Naive B cell (primary cell): ENCODE measurements around the gene TMED1. TPM values are rescaled to one million over a fixed set of nuclear protein-coding genes. Genes with fewer than 3 reads are reported as not detected.
"Not testable (repeated sequence)": the region's sequence is repeated elsewhere in the genome, so short reads cannot be mapped to it uniquely, and the experiment has no call there.

Experiments used
- ATAC-seq, 2 donors: fragments of 150-1000 bp; cut with Tn5 transposase; 2 replicates each; pipeline ENCODE4 v1.10.0; 2021; ENCODE audit warnings: low read depth in 2 of 2, mild to moderate bottlenecking in 2 of 2, moderate library complexity in 2 of 2
- DNase-seq: peaks from one replicate; pipeline ENCODE4 v3.0.0; 2022
- H3K27ac Mint-ChIP-seq, 6 donors: one replicate each; pipeline ENCODE4 v1.8.0; 2020 to 2022; ENCODE audit warnings: mild to moderate bottlenecking in 6 of 6, mixed read lengths in 6 of 6, moderate library complexity in 5 of 6, inconsistent platforms in 2 of 6
- H3K27me3 Mint-ChIP-seq, 3 donors: one replicate each; pipeline ENCODE4 v1.8.0; 2021 to 2022; ENCODE audit warnings: mixed read lengths in 3 of 3, mild to moderate bottlenecking in 1 of 3
- H3K36me3 Mint-ChIP-seq, 2 donors: one replicate each; pipeline ENCODE4 v1.8.0; 2020 to 2022; ENCODE audit warnings: mixed read lengths in 2 of 2, inconsistent platforms in 1 of 2, mild to moderate bottlenecking in 1 of 2
- H3K4me1 Mint-ChIP-seq, 3 donors: one replicate each; pipeline ENCODE4 v1.8.0; 2020 to 2022; ENCODE audit warnings: mixed read lengths in 3 of 3, inconsistent platforms in 1 of 3, mild to moderate bottlenecking in 1 of 3, moderate library complexity in 1 of 3
- H3K4me3 Mint-ChIP-seq, 8 donors: one replicate each; pipeline ENCODE4 v1.8.0; 2020 to 2022; ENCODE audit warnings: mild to moderate bottlenecking in 8 of 8, mixed read lengths in 8 of 8, moderate library complexity in 8 of 8, inconsistent platforms in 2 of 8
- H3K9me3 Mint-ChIP-seq, 7 donors: one replicate each; pipeline ENCODE4 v1.8.0; 2020 to 2022; ENCODE audit warnings: mixed read lengths in 7 of 7, mild to moderate bottlenecking in 5 of 7, inconsistent platforms in 2 of 7, moderate library complexity in 1 of 7
- polyA plus RNA-seq, 6 donors: library from polyadenylated mRNA; unstranded; fragments of 300-500 nt; fragmentation: Illumina TruSeq; gene quantifications; one replicate each; pipeline ENCODE4 v1.2.3, GENCODE V29; 2021; ENCODE audit warnings: low read depth in 6 of 6

The TMED1 gene
- polyA plus RNA-seq, 6 donors from 2014 or later: 17.4 to 25.8 (median 22.3) TPM

DNA sequence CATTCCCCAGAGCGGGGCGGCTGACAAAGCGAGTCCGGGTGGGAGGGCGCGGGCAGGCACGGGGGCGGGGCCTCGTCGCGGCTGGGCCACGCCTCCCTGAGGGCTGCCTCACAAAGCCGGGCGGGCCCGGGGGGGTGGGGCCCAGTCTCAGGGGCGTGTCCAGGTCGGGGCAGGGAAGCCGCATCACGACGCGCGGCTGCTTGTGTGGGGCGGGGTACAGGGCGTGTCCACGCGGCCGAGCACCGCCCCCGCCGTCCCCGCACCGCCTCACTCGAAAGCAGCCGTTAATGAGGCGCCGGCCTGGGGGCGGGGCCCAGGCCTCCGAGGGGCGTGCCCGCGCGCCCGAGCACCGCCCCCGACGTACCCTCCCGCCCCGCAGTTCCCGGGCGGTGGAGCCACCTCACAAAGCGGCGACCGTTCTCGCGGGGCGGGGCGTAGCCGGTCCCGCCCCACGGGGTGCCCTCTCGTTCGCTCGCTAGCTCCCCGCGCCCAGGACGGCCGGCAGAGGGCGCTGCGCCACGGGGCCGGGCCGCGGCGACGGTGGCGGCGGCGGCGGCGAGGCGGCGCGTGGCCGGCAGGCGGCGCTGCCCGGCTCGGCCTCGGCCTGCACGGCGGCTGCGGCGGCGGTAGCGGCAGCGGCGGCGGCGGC, 35.1 kb upstream of the TMED1 start, which contains the start of gene CARM1:
Gene CARM1 (plus strand): TSS at position 599 of the 649 bp plus-strand sequence. CDS start 150 bp downstream, outside the sequence.
- H3K4me1 Mint-ChIP-seq: peaks cover 31 to 50% (median 44%) of the 10 kb centered on the region in 3 donors
- no peaks in the 10 kb centered on the region for H3K36me3 Mint-ChIP-seq
- H3K4me3 Mint-ChIP-seq: peak within 1 kb of the TSS; percentile 78 to 94 (median 90)
- no peaks in the 10 kb centered on the region for H3K9me3 Mint-ChIP-seq
- H3K27ac Mint-ChIP-seq: peak within 1 kb of the TSS; percentile 32 to 95 (median 86)
- DNase-seq: peak; percentile 99
- no peaks in the 10 kb centered on the region for H3K27me3 Mint-ChIP-seq
- peak; percentile 78 to 81 for ATAC-seq

DNA sequence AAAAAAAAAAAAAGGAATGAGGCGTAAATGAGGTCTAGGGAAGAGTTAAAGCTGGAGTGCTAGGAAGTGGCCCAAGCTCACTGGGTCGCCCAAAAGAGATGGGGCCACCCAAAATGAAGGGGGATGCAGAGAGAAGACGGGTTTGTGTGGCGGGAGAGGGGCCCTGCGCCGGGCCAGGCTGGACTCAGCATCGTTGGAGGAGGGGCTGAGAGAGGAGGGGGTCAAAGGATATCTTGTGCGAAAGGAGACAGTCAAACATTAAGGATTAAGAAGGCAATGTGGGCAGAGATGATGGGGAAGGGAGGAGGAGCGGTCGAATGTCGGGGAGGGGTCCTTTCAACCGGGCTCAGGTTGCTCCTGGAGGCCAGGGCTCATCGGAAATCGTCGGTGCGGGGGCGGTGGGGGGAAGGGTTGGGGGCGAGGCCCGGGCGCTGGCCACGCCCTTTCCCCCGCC, 34.5 kb upstream of the TMED1 start:
- DNase-seq (no peak), ATAC-seq (no peak)
- Mint-ChIP-seq H3K27me3 (no peaks in the 10 kb centered on the region), H3K27ac (peak overlapping the region; percentile 32 to 95 (median 86)), H3K9me3 (no peaks in the 10 kb centered on the region), H3K4me1 (peaks cover 31 to 50% (median 44%) of the 10 kb centered on the region in 3 donors), H3K4me3 (peak overlapping the region; percentile 78 to 92 (median 88)), H3K36me3 (no peaks in the 10 kb centered on the region)

DNA sequence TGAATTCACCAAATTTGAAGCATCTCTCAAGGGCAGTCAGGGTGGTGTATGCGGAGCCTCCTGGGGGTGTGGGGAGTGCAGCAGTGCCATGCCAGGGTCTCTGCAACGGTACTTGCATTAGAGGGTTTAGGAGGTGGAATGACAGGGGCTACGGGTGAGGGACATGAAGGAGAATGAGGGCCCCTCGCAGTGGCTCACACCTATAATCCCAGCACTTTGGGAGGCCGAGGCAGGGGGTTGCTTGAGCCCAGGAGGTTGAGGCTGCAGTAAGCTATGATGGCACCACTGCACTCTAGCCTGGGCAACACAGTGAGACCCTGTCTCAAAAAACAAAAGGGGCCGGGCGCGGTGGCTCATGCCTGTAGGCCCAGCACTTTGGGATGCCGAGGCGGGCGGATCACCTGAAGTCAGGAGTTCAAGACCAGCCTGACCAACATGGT, 33.9 kb upstream of the TMED1 start:
- H3K27me3 Mint-ChIP-seq, DNase-seq, H3K36me3 Mint-ChIP-seq, ATAC-seq, H3K9me3 Mint-ChIP-seq: not testable (repeated sequence)
- Mint-ChIP-seq H3K4me3 (peak overlapping the region; percentile 24 to 92 (median 84)), H3K4me1 (peaks cover 31 to 50% (median 44%) of the 10 kb centered on the region in 3 donors), H3K27ac (peak overlapping the region in 3 of 6 donors; percentile 15 to 81 (median 78))

DNA sequence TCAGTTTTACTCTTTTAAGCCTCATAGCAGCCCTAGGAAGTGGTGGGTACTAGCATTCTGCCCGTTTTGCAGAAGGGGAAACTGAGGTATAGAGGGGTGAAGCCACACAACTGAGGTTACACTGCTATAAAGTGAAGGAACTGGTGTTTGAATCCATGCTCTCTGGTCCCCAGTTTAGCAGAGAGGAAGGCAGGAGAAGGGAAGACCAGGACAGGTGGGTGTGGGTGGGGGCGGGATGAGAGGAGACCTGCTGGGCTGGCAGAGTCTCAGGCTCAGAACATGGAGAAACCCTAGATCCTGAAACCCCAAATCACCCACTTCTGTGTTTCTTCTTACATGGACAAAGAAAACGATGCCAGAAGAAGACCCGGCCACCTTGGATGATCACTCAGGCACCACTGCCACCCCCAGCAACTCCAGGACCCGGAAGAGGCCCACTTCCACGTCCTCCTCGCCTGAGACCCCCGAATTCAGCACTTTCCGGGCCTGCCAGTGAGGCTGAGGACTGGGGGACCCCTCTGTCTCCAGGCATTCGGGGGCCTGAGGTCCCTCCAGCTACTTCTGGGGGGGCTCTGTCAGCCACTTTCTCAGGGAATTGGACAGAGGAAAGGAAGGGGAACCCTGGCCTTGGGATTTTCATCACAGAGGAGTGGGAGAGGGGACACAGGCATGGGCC, 33.0 kb upstream of the TMED1 start:
- no peaks in the 10 kb centered on the region for H3K9me3 Mint-ChIP-seq
- DNase-seq (no peak), ATAC-seq (no peak)
- no peaks in the 10 kb centered on the region for H3K36me3 Mint-ChIP-seq
- peak overlapping the region in 3 of 6 donors; percentile 25 to 91 (median 38) for H3K27ac Mint-ChIP-seq
- H3K4me3 Mint-ChIP-seq: peak overlapping the region in 6 of 8 donors; percentile 3 to 91 (median 76)
- no peaks in the 10 kb centered on the region for H3K27me3 Mint-ChIP-seq
- peaks cover 38 to 57% (median 51%) of the 10 kb centered on the region in 3 donors for H3K4me1 Mint-ChIP-seq

DNA sequence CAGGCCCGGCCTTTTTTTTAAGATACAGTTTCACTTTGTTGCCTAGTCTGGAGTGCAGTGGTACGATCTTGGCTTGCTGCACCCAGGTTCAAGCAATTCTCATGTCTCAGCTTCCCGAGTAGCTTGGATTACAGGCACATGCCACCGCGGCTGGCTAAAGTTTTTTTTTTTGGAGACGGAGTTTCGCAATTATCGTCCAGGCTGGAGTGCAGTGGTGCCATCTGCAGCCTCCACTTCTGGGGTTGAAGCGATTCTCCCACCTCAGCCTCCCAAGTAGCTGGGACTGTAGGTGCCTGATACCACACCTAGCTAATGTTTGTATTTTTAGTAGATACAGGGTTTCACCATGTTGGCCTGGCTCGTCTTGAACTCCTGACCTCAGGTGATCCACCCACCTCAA, 30.5 kb upstream of the TMED1 start:
- Mint-ChIP-seq H3K4me1 (peaks cover 32 to 53% (median 45%) of the 10 kb centered on the region in 3 donors), H3K36me3 (no peaks in the 10 kb centered on the region), H3K4me3 (peak overlapping the region in 1 of 8 donors; percentile 19), H3K27me3 (no peaks in the 10 kb centered on the region), H3K9me3 (no peaks in the 10 kb centered on the region), H3K27ac (peak overlapping the region in 1 of 6 donors; percentile 65)
- ATAC-seq (no peak), DNase-seq (no peak)

DNA sequence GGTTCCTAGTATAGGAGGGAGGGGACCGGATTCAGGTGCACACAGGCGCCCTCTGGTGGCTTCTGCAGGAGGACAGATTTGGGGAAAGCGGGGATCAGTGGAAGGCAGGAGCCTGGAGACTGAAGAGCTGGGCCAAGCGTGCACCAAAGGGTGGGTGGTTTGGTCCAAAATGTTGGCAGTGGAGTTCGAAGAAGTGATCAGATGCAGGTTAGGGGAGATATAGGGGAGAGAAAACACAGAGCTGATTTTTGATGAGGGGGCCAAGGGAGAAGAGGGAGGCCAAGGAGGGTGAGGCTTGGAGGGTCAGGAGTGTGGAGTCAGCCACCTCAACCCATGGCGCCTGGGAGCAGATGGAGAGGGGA, 28.5 kb upstream of the TMED1 start:
- peak; percentile 44 to 56 for ATAC-seq
- Mint-ChIP-seq H3K9me3 (no peaks in the 10 kb centered on the region), H3K27me3 (no peaks in the 10 kb centered on the region), H3K4me3 (peak overlapping the region in 6 of 8 donors; percentile 0 to 84 (median 46)), H3K27ac (peak overlapping the region in 4 of 6 donors; percentile 1 to 89 (median 44)), H3K36me3 (no peaks in the 10 kb centered on the region), H3K4me1 (peaks cover 24 to 44% (median 33%) of the 10 kb centered on the region in 3 donors)
- DNase-seq: peak; percentile 67

DNA sequence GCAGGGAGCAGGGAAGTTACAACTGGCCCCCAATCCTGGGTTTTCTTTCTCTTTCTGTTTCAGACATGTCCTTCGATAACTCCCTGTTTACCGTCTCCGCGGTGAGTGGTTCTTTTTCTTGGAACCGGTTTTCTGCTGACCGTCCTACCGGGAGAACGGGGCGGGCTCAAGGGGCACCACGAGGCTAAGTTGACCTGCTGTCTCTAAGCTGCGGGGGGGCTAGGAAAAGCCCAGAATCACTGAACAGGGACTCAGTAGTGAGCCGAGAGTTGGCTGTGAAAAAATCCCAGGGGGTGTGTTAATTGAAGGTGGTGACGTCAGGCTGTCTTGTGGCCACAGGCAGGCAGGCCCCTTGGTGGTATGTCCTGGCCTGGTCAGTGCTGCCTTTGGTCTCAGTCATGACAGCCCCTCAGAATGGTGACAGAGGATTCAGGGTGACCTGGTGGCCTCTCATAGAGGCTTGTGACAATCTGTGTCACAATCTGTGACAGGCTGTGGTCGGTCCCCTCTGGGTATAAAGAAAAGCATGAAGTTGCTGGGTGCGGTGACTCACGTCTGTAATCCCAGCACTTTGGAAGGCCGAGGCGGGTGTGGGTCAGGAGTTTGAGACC, 27.2 kb upstream of the TMED1 start:
- H3K4me1 Mint-ChIP-seq: peaks cover 19 to 35% (median 21%) of the 10 kb centered on the region in 3 donors
- peak overlapping the region in 4 of 6 donors; percentile 34 to 92 (median 71) for H3K27ac Mint-ChIP-seq
- no peak for DNase-seq
- no peaks in the 10 kb centered on the region for H3K9me3 Mint-ChIP-seq
- no peak for ATAC-seq
- peak overlapping the region in 1 of 8 donors; percentile 47 for H3K4me3 Mint-ChIP-seq
- H3K36me3 Mint-ChIP-seq: no peaks in the 10 kb centered on the region
- H3K27me3 Mint-ChIP-seq: no peaks in the 10 kb centered on the region

DNA sequence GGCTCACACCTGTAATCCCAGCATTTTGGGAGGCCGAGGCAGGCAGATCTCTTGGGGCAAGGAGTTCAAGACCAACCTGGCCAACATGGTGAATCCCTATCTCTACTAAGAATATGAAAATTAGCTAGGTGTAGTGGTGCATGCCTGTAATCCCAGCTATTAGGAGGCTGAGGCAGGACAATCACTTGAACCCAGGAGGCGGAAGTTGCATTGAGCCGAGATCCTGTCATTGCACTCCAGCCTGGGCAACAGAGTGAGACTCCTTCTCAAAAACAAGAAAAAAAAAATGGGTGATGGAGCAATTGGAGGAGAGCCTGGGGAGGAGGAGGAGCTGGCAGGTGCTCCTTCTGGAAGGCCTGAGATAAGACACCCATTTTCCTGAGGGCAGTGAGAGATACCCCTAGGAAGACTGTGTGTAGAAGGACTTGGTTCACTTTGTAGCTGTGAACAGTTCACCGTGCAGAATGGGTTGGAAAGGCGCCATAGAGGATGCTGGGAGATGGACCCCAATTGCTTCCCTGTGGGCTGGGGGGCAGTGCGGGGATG, 26.6 kb upstream of the TMED1 start:
- peaks cover 14 to 31% (median 16%) of the 10 kb centered on the region in 3 donors for H3K4me1 Mint-ChIP-seq
- DNase-seq (no peak), ATAC-seq (no peak)
- no peaks in the 10 kb centered on the region for H3K9me3 Mint-ChIP-seq
- H3K27me3 Mint-ChIP-seq: no peaks in the 10 kb centered on the region
- peak overlapping the region in 1 of 8 donors; percentile 81 for H3K4me3 Mint-ChIP-seq
- no peaks in the 10 kb centered on the region for H3K36me3 Mint-ChIP-seq
- H3K27ac Mint-ChIP-seq: peak overlapping the region in 1 of 6 donors; percentile 34

DNA sequence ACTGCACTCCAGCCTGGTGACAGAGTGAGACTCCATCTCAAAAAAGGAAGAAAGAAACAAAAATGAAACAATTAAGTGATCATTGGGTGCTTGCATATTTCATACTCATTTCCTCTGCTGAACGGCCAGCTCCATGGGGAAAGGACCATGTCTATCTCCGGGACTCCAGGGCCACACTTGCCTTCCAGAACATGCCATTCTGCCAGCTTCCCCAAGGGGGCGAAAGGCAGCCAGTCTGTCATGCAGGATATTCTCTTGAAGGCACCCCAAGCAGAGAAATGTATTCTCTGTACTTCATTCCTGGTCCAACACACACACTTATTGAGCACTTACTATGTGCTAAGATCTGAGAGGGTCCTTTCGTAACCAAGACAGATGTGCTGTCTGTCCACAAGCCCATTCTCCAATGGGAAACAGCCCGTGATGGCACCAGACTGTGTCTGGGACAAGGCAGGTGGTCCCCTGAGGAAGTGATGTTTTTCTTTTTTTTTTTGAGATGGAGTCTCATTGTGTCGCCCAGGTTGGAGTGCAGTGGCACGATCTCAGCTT, 25.2 kb upstream of the TMED1 start:
- no peaks in the 10 kb centered on the region for H3K9me3 Mint-ChIP-seq
- no peak overlapping the region for H3K27ac Mint-ChIP-seq
- H3K27me3 Mint-ChIP-seq: no peaks in the 10 kb centered on the region
- ATAC-seq: peak; percentile 26 to 48
- no peak for DNase-seq
- H3K36me3 Mint-ChIP-seq: no peaks in the 10 kb centered on the region
- H3K4me1 Mint-ChIP-seq: peaks cover 14 to 24% (median 15%) of the 10 kb centered on the region in 3 donors
- H3K4me3 Mint-ChIP-seq: no peak overlapping the region

DNA sequence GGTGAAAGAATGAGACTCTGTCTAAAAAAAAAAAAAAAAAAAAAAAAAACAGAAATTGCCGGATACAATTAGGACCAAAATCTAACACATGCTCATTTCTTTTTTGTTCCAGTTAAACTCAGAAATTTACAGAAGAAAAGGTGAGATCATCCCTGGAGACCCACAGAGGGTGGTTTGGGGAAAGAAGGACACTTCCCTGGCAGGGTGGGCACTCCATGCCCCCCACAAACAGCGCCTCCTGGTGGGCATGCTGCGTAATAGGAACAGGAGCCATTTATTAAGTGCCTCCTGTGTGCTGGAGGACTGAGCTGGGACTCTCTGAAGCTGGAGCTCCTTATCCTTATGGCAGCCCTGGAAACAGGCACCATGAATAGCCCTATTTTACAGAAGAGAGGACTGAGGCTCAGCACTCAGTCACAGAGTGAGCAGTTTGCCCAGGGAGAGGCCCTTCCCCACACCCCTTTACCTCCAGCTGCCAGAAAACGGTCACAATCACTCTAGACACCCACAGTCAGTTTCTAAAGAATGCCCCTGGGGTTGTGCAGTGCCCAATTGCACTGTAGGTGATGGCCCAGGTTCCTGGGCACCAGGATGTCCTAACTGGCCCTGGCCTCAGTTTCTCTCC, 22.3 kb upstream of the TMED1 start:
- H3K9me3 Mint-ChIP-seq: no peaks in the 10 kb centered on the region
- peaks cover 3 to 10% (median 4%) of the 10 kb centered on the region in 3 donors for H3K4me1 Mint-ChIP-seq
- H3K27ac Mint-ChIP-seq: peak overlapping the region in 1 of 6 donors; percentile 53
- DNase-seq: no peak
- no peaks in the 10 kb centered on the region for H3K27me3 Mint-ChIP-seq
- ATAC-seq: no peak
- no peaks in the 10 kb centered on the region for H3K36me3 Mint-ChIP-seq
- H3K4me3 Mint-ChIP-seq: no peak overlapping the region

DNA sequence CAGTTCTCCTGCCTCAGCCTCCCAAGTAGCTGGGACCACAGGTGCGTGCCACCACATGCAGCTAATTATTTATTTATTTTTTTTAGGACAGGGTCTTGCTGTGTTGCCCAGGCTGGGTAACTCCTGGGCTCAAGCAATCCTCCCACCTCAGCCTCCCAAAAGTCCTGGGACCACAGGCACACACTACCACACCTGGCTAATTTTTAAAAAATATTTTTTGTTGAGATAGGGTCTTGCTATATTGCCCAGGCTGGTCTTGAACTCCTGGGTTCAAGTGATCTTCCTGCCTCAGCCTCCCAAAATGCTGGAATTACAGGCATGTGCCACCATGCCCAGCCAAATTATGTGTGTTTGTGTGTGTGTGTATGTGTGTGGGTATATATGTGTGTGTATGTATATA, 20.9 kb upstream of the TMED1 start:
- not testable (repeated sequence) for ATAC-seq, H3K27me3 Mint-ChIP-seq, H3K27ac Mint-ChIP-seq, H3K9me3 Mint-ChIP-seq, H3K36me3 Mint-ChIP-seq, H3K4me1 Mint-ChIP-seq, H3K4me3 Mint-ChIP-seq, DNase-seq

DNA sequence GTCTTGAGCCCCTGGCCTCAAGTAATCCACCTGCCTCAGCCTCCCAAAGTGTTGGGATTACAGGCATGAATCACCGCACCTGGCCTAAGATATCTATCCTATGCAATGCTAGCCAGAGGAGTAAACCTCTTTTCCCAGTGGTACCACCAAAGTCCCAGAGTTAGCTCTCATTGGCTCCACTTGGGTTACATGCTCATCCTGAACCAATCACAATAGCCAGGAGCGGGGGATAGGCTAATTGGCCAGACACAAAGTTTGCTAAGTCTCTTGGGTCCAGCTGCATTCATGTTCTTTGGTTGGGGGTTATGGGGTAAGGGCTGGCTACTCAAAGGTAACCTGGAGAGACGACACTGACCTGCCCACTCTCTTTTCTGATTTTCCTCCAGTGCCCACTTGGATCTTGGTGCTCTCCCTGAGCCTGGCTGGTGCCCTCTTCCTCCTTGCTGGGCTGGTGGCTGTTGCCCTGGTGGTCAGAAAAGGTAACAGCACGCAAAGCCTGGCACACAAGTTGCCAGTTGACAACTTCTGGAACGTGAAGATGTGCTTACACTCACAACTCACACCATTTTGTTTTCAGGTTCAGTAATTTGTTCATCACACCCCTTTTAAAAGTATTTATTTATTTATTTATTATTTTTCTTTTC, 20.0 kb upstream of the TMED1 start:
- no peaks in the 10 kb centered on the region for H3K36me3 Mint-ChIP-seq
- ATAC-seq (peak in 1 of 2 donors; percentile 50), DNase-seq (no peak)

More for the DNA sequence above, 20.0 kb upstream of the TMED1 start:
- Mint-ChIP-seq H3K4me1 (peaks cover 0 to 4% (median 4%) of the 10 kb centered on the region in 3 donors), H3K27me3 (peaks cover 0 to 5% (median 0%) of the 10 kb centered on the region in 3 donors), H3K9me3 (no peaks in the 10 kb centered on the region), H3K27ac (peak overlapping the region in 2 of 6 donors; percentile 57 to 82), H3K4me3 (no peak overlapping the region)
